Colonic mucosa (tissue), 4 donors: ENCODE data around the gene COX7A1. TPM values are rescaled to one million over a fixed set of nuclear protein-coding genes. Genes with fewer than 3 reads are reported as not detected.
"Not testable (repeated sequence)": the region's sequence is repeated elsewhere in the genome, so short reads cannot be mapped to it uniquely, and the experiment has no call there.

Experiments used
- DNase-seq: peaks from one replicate; pipeline ENCODE4 v3.0.0-alpha.2; 2020
- H3K27ac ChIP-seq: fragments of 200-600 bp; one replicate; pipeline ENCODE4 v1.8.0; 2021
- H3K27me3 ChIP-seq: fragments of 200-600 bp; one replicate; pipeline ENCODE4 v1.8.0; 2021
- H3K36me3 ChIP-seq: fragments of 200-600 bp; one replicate; pipeline ENCODE4 v1.8.0; 2021
- H3K4me1 ChIP-seq: fragments of 200-600 bp; one replicate; pipeline ENCODE4 v1.8.0; 2021; ENCODE audit warnings: mild to moderate bottlenecking
- H3K4me3 ChIP-seq: fragments of 200-600 bp; one replicate; pipeline ENCODE4 v1.8.0; 2021
- H3K9ac ChIP-seq, 2 donors: one replicate each; pipeline ENCODE4 v1.7.0; 2013; ENCODE audit warnings: control low read depth in 2 of 2, low read depth in 2 of 2, low read length in 2 of 2
- H3K9me3 ChIP-seq: fragments of 200-600 bp; one replicate; pipeline ENCODE4 v1.8.0; 2021
- CTCF ChIP-seq: fragments of 200-600 bp; IDR thresholded peaks from one replicate; pipeline ENCODE4 v1.8.0; 2022; ENCODE audit warnings: antibody characterized with exemption, mild to moderate bottlenecking
- intact Hi-C: fragments of 100-400 bp; cut with DNase I; formaldehyde crosslinking; loops from one replicate; pipeline ENCODE4 v1.14.1; 2022
- total RNA-seq, 2 donors: library from RNA; stranded (reverse); fragmentation: NEBNext Ultra II Directional in 1 of 2; extraction: Animal tissue kit (Norgen Biotek cat#: 25700) in 1 of 2; gene quantifications; one replicate each; pipeline ENCODE4 v1.2.1, GENCODE V29; 2021
- donor health status: healthy.
- donor health status: DM: no; HTN: no; CAD: no.
- donor health status: DM: no; HTN: no; CAD: no.

Gene COX7A1
- total RNA-seq, 2 donors from 2014 or later, result 8.2 to 17.1 TPM

- peaks cover 3% of the 10 kb centered on the region for H3K4me1 ChIP-seq
Measured at GRCh38 chr19:36140304-36141038, 11.8 kb downstream of the COX7A1 start.

DNA sequence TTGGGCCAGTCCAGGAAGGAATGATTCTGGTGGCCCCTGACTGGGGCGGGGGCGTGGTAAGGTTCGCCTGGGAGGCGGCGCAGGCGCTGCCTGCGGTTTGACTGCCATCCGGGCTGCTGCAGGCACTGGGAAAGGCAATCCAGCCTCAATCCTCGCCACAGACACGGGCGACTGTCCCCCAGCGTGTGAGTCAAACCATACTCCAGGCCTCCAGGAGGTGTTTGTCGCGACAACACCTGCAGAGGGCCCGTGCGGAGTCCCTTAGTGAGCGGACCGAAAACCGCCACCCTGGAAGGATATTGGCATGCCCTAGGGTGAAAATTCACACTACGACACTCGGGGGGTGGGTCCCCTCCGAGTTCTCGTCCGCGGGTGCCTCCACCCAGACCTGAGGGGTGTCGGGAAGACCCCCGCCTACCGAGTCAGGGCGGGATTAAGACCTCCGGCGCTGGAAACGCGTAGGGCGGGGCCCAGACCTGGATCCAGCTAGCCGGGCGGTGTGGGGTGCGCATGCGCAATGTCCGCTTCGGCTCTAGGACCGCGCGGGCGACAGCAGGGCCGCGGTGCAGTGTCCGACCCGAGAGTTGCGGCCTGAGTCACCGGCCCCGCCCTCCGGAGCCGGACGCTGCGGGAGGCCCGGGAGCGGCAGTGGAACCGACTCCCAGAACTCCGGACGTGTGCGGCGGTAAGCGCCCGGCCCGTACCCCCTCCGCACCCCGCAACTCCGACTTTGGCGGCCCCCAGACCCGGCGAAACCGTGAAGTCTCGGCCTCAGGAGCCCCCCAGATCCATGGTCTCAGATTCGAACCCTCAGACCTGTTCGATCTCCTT lies 12.6 kb downstream of the COX7A1 start, which contains the start of gene CAPNS1:
CAPNS1 (plus strand) TSS at position 594 of the 831 bp plus-strand sequence. CDS start 946 bp downstream, outside the sequence.
- Histone ChIP-seq H3K9me3 (no peaks in the 10 kb centered on the region), H3K36me3 (no peaks in the 10 kb centered on the region), H3K27ac (peak within 1 kb of the TSS; percentile 96), H3K27me3 (no peaks in the 10 kb centered on the region), H3K4me3 (peak within 1 kb of the TSS; percentile 64), H3K9ac (peak within 1 kb of the TSS; percentile 99 to 100), H3K4me1 (peaks cover 3% of the 10 kb centered on the region)
- DNase-seq, result peak; percentile 97
- intact Hi-C loops, result no loop called here
- no peak for TF ChIP-seq CTCF

More at GRCh38 chr19:36140304-36141038, 11.8 kb downstream of the COX7A1 start:
- peak overlapping the region; percentile 99 to 100 for H3K9ac ChIP-seq
- intact Hi-C loops, result no loop called here
- peak; percentile 57 for DNase-seq
- TF ChIP-seq CTCF, result no peak
- H3K4me3 ChIP-seq, result peak overlapping the region; percentile 64
- H3K27ac ChIP-seq, result peak overlapping the region; percentile 96
- H3K27me3 ChIP-seq, result no peaks in the 10 kb centered on the region
- no peaks in the 10 kb centered on the region for H3K9me3 ChIP-seq
- H3K36me3 ChIP-seq, result no peaks in the 10 kb centered on the region

DNA sequence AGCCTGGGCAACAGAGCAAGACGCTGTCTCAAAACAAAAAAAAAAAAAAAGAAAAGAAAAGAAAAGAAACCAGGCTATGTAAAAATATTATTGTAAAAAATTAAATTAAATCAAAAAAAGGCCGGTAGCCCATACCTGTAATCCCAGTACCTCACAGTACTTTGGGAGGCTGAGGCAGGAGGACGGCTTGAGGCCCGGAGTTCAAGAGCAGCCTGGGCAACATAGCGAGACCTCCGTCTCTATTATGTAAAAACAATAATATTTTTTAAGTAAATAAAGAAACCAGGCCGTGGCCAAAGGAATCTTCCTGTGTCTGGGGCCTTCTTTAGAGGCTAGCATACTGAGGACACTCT lies 13.2 kb downstream of the COX7A1 start:
- Histone ChIP-seq H3K9ac (peak overlapping the region; percentile 83 to 100), H3K4me1 (peaks cover 3% of the 10 kb centered on the region)
- intact Hi-C loops, result no loop called here

GRCh38 chr19:36136964-36137686 lies 15.1 kb downstream of the COX7A1 start:
- no peak for TF ChIP-seq CTCF
- peaks cover 3% of the 10 kb centered on the region for H3K4me1 ChIP-seq
- H3K4me3 ChIP-seq, result peak overlapping the region; percentile 0
- peak overlapping the region; percentile 68 for H3K27ac ChIP-seq
- no peaks in the 10 kb centered on the region for H3K9me3 ChIP-seq
- H3K36me3 ChIP-seq, result no peaks in the 10 kb centered on the region
- intact Hi-C loops, result no loop called here
- no peaks in the 10 kb centered on the region for H3K27me3 ChIP-seq
- H3K9ac ChIP-seq, result peak overlapping the region in 1 of 2 donors; percentile 73
- peak; percentile 84 for DNase-seq

More for the DNA sequence above, 13.2 kb downstream of the COX7A1 start:
- H3K27me3 ChIP-seq, result no peaks in the 10 kb centered on the region
- no peak for DNase-seq
- peak overlapping the region; percentile 64 for H3K4me3 ChIP-seq
- TF ChIP-seq CTCF, result no peak
- H3K36me3 ChIP-seq, result no peaks in the 10 kb centered on the region
- no peaks in the 10 kb centered on the region for H3K9me3 ChIP-seq
- peak overlapping the region; percentile 96 for H3K27ac ChIP-seq

DNA sequence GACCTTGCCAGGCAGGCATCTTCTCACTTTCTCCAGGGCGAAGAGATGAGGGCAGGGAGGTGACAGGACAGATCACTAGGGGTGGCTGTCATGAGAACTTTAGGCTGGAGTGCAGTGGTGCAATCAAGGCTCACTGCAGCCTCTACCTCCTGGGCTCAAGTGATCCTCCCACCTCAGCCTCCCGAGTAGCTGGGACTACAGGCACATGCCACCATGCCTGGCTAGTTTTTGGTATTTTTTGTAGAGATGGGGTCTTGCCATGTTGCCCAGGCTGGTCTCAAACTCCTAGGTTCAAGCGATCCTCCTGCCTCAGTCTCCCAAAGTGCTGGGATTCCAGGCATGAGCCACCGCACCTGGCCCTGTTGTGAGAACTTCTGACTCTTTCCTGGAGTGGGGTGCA lies 17.4 kb downstream of the COX7A1 start:
- intact Hi-C loops, H3K27ac ChIP-seq, H3K9ac ChIP-seq, H3K4me3 ChIP-seq, DNase-seq, H3K4me1 ChIP-seq, H3K27me3 ChIP-seq, H3K36me3 ChIP-seq, H3K9me3 ChIP-seq: not testable (repeated sequence)

- H3K27ac ChIP-seq, H3K9ac ChIP-seq, H3K36me3 ChIP-seq, H3K4me3 ChIP-seq, H3K27me3 ChIP-seq, H3K9me3 ChIP-seq, DNase-seq, intact Hi-C loops: not testable (repeated sequence)
- H3K4me1 ChIP-seq, result peaks cover 18% of the 10 kb centered on the region
Measured at GRCh38 chr19:36131221-36131620, 21.0 kb downstream of the COX7A1 start.
